NOMO-1 treated with DMSO at 0.1 percent for 48 hours (cell line): ENCODE data around the gene SBF2.
A peak's percentile ranks its signal among the peaks of the same experiment; 100 is the strongest.

Experiments used
- DNase-seq: peaks from one replicate; lab custom pipeline; 2025; ENCODE audit not compliant: unreplicated experiment; lab: John Stamatoyannopoulos, UW

The SBF2 gene

GRCh38 chr11:10022764-10023163, 271.3 kb downstream of the SBF2 start:
- DNase-seq, result no peak

- no peak for DNase-seq
Observed at GRCh38 chr11:10021563-10021962, 272.5 kb downstream of the SBF2 start.

DNA sequence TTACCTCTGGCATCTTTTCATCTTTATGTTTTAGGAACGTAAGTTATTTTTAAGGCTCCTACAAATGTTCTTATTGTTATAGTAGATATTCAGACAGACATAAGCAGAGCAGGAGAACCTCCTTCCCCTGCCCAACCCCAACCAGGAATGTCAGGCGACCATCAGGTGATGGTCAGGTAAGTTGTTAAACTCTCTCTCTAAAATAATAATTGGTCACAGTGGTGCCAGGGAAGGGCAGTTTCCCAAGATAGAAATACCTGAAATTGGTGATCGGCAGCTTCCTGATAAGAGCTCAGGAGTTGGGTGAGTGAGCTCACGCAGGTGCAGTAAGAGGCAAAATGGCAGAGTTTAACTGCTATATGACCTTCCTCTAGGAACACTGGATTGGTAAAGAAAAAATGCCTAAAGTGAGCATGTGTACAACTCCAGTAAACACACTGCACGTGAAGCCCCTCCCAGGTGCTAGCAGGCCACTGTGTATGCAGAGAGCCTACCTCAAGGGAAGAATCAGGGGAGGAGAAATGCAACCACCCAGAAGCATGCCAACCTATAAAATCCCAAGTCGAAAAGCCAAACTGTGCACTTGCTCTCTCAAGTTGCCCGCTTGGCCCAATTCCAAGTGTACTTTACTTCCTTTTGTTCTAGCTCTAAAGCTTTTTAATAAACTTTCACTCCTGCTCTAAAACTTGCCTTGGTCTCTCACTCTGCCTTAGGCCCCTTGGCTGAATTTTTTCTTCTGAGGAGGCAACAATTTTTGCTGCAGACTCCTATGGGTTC, 273.9 kb downstream of the SBF2 start:
- no peak for DNase-seq

DNA sequence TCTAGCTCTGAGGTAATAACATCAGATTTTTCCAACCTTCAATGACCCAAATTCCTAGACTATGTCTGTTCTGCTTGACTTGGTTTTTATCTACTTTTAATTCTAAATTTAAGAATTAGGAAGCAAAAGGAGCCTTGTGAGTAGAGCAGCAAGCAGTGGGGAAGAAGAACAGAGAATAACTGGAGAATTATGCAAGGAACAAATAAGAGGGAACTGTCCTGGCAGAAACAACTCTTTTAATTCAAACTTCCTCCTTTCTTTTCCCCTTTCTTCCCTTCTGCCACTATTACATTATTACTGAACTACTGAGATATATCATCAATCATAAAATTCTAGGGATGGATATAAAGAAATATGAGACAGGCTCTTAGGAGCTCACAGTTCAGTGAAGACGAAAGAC, 276.1 kb downstream of the SBF2 start:
- DNase-seq, result peak; percentile 62

DNA sequence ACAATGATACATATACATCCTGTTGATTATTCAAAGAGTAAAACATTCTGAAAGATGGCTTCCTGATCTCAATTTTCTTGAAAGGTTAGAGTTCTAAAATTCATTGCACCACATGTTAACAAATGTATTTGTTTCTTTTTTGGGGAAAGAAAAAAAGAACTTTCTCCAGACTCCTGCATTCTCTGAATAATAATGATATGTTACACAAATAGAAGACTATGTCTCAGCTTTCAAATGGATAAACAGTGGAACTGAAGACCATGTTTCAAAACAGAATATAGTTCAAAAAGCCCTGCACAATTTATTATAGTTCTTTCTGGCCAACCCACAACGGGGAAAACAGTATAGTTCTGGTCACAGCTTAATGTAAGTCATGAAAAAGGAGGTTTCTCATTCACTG, 277.0 kb downstream of the SBF2 start:
- no peak for DNase-seq

- DNase-seq, result no peak
Observed at GRCh38 chr11:10012068-10012467, 282.0 kb downstream of the SBF2 start.

DNA sequence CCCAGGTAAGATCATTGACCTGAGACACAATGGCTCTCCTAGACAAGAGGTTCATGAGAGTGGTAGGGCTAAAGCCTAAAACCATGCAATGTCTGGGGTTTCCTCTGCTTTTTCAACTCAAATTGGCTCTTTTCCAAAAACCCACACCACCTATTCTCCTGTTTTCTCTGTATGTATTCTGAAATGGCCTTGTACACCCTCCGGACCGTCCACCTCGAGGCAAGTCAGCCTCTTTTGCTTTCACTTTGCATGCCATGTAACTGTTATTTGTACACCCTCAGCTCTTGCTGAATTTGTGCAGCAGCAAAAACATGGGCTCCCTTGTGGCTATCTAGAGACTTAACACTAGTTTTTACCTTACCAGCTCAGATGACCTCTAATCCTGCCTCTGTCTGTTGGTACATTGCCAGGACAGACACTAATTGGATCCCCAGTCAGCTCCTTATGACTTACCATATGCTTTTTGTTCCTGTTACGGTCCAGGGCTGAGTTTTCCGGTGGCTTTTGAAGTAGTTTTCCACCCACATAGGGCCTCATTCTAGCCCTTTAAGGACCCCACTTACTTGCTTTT, 288.0 kb downstream of the SBF2 start:
- DNase-seq, result no peak

- no peak for DNase-seq
Observed at GRCh38 chr11:10004526-10005113, 289.4 kb downstream of the SBF2 start.

DNA sequence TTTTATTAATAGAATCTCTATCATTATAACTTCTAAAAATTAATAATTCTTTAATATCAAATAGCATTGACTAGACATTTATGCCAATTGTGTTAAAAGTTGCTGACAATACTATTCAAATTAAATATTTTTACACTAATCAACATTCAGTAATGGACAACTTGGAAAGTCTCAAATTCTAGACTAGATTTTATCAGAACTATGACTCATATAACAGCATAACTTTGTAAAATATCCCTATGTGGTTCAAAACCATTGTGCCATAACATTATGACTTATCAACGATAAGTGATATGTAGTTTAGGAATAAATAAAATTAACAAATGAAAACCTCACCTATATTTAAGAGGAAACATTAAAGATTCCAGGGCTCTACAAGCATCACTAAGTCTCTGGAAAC, 291.8 kb downstream of the SBF2 start:
- no peak for DNase-seq

- no peak for DNase-seq
Observed at GRCh38 chr11:9992306-9992705, 301.7 kb downstream of the SBF2 start.

- no peak for DNase-seq
Observed at GRCh38 chr11:9990221-9990973, 303.6 kb downstream of the SBF2 start.

GRCh38 chr11:9987303-9987702, 306.7 kb downstream of the SBF2 start:
- peak; percentile 24 for DNase-seq

DNA sequence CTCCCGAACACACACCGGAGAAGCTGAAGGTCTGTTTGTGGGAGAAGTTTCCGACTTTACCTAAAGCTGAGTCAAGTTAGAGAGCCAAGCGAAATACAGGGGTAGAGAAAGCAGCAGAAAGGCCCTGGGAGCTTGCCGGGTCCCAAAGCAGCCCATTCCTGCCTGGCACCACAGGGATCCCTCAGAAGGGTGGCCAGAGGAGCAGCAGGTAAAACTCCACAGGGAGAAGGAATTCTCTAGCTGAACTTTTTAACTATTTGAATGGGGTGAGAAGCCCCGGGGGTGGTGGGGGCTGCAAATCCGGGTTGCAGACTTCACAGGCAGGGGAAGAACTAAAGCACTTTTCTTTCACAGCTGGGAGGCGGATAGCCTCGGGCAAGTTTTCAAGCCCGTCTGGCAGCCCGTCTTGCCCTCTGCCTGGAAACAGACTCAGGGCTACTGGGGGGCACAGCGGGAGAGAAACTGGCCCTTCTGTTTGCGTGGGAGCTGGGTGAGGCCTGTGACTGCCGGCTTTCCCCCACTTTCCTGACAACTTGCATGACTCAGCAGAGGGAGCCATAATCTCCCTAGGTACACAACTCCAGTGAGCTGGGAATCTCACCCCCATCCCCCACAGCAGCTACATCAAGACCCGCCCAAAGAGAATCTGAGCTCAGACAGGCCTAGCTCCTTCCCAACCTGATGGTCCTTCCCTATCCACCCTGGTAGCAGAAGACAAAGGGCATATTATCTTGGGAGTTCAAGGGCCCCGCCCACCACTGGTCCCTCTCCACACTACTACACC, 311.0 kb downstream of the SBF2 start:
- DNase-seq, result no peak

- DNase-seq, result peak; percentile 59
Observed at GRCh38 chr11:9982127-9982795, 311.8 kb downstream of the SBF2 start.

DNA sequence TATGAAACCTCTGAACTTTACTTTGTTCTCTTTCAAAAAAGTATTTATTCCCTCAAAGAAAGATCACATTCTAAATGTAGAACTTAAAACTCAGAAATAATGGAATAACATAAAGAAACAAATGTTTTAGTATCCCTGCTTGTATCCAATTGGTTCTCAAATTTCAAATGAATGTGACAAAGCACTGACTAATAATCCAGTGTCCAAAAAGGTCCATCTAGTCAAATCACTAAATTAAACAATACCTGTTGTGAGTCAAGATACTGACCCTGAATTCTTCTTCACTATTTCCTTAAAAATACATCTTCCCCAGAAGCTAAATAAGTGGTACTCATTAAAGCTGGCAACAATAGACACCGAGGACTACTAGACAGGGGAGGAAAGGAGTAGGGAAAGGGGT, 313.1 kb downstream of the SBF2 start:
- no peak for DNase-seq

DNA sequence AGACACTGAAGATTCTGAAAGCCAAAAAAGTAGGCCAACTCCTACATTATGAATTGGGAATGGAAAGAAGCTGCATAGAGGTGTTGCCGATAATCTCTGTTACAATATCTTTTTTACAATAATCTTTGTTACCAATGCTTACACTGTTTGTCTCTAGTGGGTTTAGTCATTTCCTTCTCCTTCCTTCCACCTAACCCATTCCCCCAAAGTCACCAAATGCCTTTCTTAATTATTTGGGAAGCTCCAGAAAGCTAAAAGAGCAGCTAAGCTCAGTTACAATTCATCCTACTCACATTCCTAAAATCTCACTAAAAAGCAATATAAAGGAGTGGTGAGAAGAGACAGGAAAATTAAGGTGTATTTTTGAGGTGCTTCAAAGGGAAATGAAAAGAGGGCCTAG, 316.5 kb downstream of the SBF2 start:
- no peak for DNase-seq

GRCh38 chr11:9974375-9974774, 319.6 kb downstream of the SBF2 start:
- DNase-seq, result no peak

GRCh38 chr11:9973921-9974320, 320.1 kb downstream of the SBF2 start:
- DNase-seq, result no peak

DNA sequence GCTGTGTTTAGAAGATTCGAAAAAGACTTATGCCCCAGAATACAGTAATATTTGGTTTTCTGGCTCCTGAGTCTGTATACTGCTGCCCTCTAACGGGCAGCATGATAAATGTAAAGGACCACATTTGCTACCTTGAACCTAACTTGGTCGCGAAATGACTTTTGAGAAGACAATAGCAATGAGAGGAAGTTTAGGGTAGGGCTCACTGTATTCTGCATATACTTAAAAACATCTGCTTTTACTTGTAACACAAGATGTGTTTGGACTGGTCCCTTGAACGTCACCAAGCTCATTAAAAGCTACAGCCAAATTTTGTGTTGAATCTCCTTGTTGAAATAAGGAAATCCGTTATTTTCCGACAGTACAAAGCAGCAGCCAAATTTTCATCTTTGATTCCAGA, 321.0 kb downstream of the SBF2 start:
- peak; percentile 52 for DNase-seq

DNA sequence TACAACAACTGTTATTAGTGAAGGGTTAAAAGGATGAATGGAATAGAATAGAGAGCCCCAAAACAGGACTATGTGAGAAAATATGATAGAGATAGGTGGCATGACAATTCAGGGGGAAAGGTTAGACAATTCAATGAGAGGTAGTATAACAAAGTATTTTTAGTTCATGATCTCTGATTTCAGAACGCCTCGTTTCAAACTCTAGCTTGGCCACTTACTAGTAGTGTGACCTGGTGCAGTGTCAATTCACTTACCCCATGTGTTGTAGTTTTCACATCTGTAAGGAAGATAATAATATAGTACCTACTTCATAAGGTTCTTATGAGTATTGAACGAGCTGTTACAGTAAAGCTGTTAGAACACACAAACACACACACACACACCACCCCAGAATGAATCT, 322.1 kb downstream of the SBF2 start:
- no peak for DNase-seq

- no peak for DNase-seq
Observed at GRCh38 chr11:9969068-9969467, 325.0 kb downstream of the SBF2 start.
